ENCODE results near the gene SNHG17.
"Not testable (repeated sequence)": the region's sequence is repeated elsewhere in the genome, so short reads cannot be mapped to it uniquely, and the experiment has no call there.

The SNHG17 gene

DNA sequence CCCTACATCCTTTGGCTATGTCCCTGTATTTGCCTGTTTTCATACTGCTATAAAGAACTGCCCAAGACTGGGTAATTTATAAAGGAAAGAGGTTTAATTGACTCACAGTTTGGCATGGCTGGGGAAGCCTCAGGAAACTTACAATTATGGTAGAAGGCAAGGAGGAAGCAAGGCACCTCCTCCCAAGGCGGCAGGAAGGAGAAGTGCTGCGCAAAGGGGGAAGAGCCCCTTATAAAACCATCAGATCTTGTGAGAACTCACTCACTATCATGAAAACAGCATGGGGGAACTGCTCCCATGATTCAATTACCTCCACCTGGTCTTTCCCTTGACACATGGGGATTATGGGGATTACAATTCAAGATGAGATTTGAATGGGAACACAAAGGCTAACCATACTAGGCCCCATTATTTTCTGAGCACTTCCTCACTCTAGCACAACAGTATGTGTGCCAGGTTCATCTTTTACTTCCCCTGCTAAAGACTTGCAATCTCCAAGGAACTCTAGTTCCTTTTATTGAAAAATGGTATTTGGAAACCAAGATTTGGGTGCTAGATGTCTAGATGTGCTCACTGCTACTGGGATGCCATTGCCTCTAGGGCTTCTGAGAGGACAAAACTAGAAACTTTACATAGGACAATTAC is 39.3 kb downstream of the SNHG17 start:
- not testable (repeated sequence) for H3K4ac ChIP-seq (ENCODE audit: low read depth in 1 of 2, low read length in 2 of 2); H2BK12ac ChIP-seq (ENCODE audit: low read length in 2 of 2); H3K9ac ChIP-seq (ENCODE audit: low read length); DNase-seq; H2BK15ac ChIP-seq (ENCODE audit: low read depth, poor library complexity, severe bottlenecking); H3K23ac ChIP-seq (ENCODE audit: low read length in 2 of 2); H4K8ac ChIP-seq (ENCODE audit: low read length); H4K91ac ChIP-seq (ENCODE audit: low read length); H3K14ac ChIP-seq (ENCODE audit: low read length in 2 of 2); H2AFZ ChIP-seq (ENCODE audit: low read depth, low read length); H3K4me2 ChIP-seq (ENCODE audit: low read length, poor library complexity, severe bottlenecking); H3K36me3 ChIP-seq (ENCODE audit: control insufficient read depth in 1 of 2, insufficient read depth in 2 of 2, low read depth in 1 of 2, low read length in 2 of 2); H3K79me1 ChIP-seq (replicated peaks; ENCODE audit: low read length, poor library complexity, severe bottlenecking); H2BK5ac ChIP-seq (ENCODE audit: low read depth, low read length, poor library complexity, severe bottlenecking); H2AK5ac ChIP-seq (ENCODE audit: low read length, severe bottlenecking); H3K4me3 ChIP-seq (ENCODE audit: insufficient read depth in 1 of 2, low read depth in 1 of 2, low read length in 2 of 2); H3K18ac ChIP-seq (ENCODE audit: low read depth in 1 of 2, low read length in 2 of 2); H3K27ac ChIP-seq (ENCODE audit: low read length, poor library complexity, severe bottlenecking); H3K4me1 ChIP-seq (ENCODE audit: control insufficient read depth, insufficient read depth, low read depth, low read length); H3K9me3 ChIP-seq (ENCODE audit: control insufficient read depth, low read length); H2BK120ac ChIP-seq (ENCODE audit: low read depth, low read length)
- 86% methylated on average over 1 of the region's 2 CpGs for WGBS
- H3K27me3 ChIP-seq (ENCODE audit: control insufficient read depth in 1 of 2, insufficient read depth in 1 of 2, low read length in 2 of 2): peaks cover 11 to 30% of the 10 kb centered on the region in 2 experiments

DNA sequence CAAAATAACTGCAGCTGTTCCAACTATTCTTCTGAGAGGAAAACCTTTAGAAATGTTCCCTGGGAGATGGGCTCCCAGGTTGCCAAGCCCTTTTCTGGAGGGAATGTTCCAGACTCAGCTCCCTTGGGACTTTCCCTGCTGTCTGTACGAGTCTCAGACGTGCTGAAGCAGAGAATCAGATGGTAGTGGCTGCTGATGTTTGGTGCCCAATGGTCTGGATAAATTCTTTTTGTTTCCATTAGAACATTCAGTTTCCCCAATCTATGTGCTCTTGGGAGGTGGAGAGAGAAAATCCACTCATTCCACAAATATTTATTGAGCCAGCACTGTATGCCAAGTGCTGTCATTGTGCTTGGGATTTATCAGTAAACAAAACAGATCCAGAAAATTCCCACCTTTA is 40.0 kb downstream of the SNHG17 start:
- Histone ChIP-seq H3K4ac (ENCODE audit: low read depth in 1 of 2, low read length in 2 of 2) (no peak overlapping the region), H3K4me2 (ENCODE audit: low read length, poor library complexity, severe bottlenecking) (no peak overlapping the region), H2BK5ac (ENCODE audit: low read depth, low read length, poor library complexity, severe bottlenecking) (no peak overlapping the region), H3K9me3 (ENCODE audit: control insufficient read depth, low read length) (no peaks in the 10 kb centered on the region), H2BK15ac (ENCODE audit: low read depth, poor library complexity, severe bottlenecking) (no peak overlapping the region), H3K4me3 (ENCODE audit: insufficient read depth in 1 of 2, low read depth in 1 of 2, low read length in 2 of 2) (no peak overlapping the region), H3K9ac (ENCODE audit: low read length) (no peak overlapping the region), H3K23ac (ENCODE audit: low read length in 2 of 2) (no peak overlapping the region), H4K91ac (ENCODE audit: low read length) (no peak overlapping the region), H3K14ac (ENCODE audit: low read length in 2 of 2) (no peak overlapping the region), H3K36me3 (ENCODE audit: control insufficient read depth in 1 of 2, insufficient read depth in 2 of 2, low read depth in 1 of 2, low read length in 2 of 2) (no peaks in the 10 kb centered on the region), H3K27me3 (ENCODE audit: control insufficient read depth in 1 of 2, insufficient read depth in 1 of 2, low read length in 2 of 2) (peaks cover 11 to 34% of the 10 kb centered on the region in 2 experiments), H2AFZ (ENCODE audit: low read depth, low read length) (no peak overlapping the region), H3K79me1 (replicated peaks; ENCODE audit: low read length, poor library complexity, severe bottlenecking) (no peaks in the 10 kb centered on the region), H3K27ac (ENCODE audit: low read length, poor library complexity, severe bottlenecking) (no peak overlapping the region), H4K8ac (ENCODE audit: low read length) (no peak overlapping the region), H3K4me1 (ENCODE audit: control insufficient read depth, insufficient read depth, low read depth, low read length) (no peaks in the 10 kb centered on the region), H2BK12ac (ENCODE audit: low read length in 2 of 2) (no peak overlapping the region), H2BK120ac (ENCODE audit: low read depth, low read length) (no peak overlapping the region), H2AK5ac (ENCODE audit: low read length, severe bottlenecking) (no peak overlapping the region), H3K18ac (ENCODE audit: low read depth in 1 of 2, low read length in 2 of 2) (no peak overlapping the region)
- DNase-seq: peak; percentile 36
- no CpG with 5 or more reads among the region's 2 CpGs for WGBS

DNA sequence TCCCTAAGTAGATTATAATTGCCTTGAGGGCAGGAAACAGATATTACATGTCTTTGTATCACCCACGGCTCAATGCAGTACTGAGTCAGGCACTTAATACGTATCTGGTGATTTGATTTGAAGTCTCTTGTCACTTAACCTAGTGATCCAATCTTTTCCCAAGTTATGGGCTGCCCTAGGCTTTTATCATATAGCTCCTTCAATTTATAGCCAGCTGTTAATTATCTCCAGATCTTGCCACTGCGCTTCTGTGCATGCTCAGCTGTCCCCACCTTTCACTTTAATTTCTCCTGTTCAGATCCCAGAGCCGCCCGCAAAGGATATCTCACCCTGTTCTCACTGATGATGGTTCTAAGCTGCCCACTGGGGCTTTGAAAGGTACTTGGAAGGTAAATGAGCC is 41.9 kb downstream of the SNHG17 start:
- H2BK120ac ChIP-seq (ENCODE audit: low read depth, low read length): no peak overlapping the region
- H3K27ac ChIP-seq (ENCODE audit: low read length, poor library complexity, severe bottlenecking): no peak overlapping the region
- peaks cover 26 to 50% of the 10 kb centered on the region in 2 experiments for H3K27me3 ChIP-seq (ENCODE audit: control insufficient read depth in 1 of 2, insufficient read depth in 1 of 2, low read length in 2 of 2)
- H2BK12ac ChIP-seq (ENCODE audit: low read length in 2 of 2): no peak overlapping the region
- no peaks in the 10 kb centered on the region for H3K4me1 ChIP-seq (ENCODE audit: control insufficient read depth, insufficient read depth, low read depth, low read length)
- H3K79me1 ChIP-seq (replicated peaks; ENCODE audit: low read length, poor library complexity, severe bottlenecking): no peaks in the 10 kb centered on the region
- WGBS: 90% methylated on average over 5 of the region's 5 CpGs
- no peak overlapping the region for H3K4me2 ChIP-seq (ENCODE audit: low read length, poor library complexity, severe bottlenecking)
- H4K91ac ChIP-seq (ENCODE audit: low read length): no peak overlapping the region
- peaks cover 4% of the 10 kb centered on the region for H3K9me3 ChIP-seq (ENCODE audit: control insufficient read depth, low read length)
- no peak overlapping the region for H4K8ac ChIP-seq (ENCODE audit: low read length)
- no peak overlapping the region for H2AK5ac ChIP-seq (ENCODE audit: low read length, severe bottlenecking)
- no peak for DNase-seq
- H3K14ac ChIP-seq (ENCODE audit: low read length in 2 of 2): no peak overlapping the region
- H3K18ac ChIP-seq (ENCODE audit: low read depth in 1 of 2, low read length in 2 of 2): no peak overlapping the region
- H3K9ac ChIP-seq (ENCODE audit: low read length): no peak overlapping the region
- H2BK15ac ChIP-seq (ENCODE audit: low read depth, poor library complexity, severe bottlenecking): no peak overlapping the region
- H2AFZ ChIP-seq (ENCODE audit: low read depth, low read length): no peak overlapping the region
- H3K36me3 ChIP-seq (ENCODE audit: control insufficient read depth in 1 of 2, insufficient read depth in 2 of 2, low read depth in 1 of 2, low read length in 2 of 2): no peaks in the 10 kb centered on the region
- no peak overlapping the region for H2BK5ac ChIP-seq (ENCODE audit: low read depth, low read length, poor library complexity, severe bottlenecking)
- H3K23ac ChIP-seq (ENCODE audit: low read length in 2 of 2): no peak overlapping the region
- no peak overlapping the region for H3K4ac ChIP-seq (ENCODE audit: low read depth in 1 of 2, low read length in 2 of 2)
- H3K4me3 ChIP-seq (ENCODE audit: insufficient read depth in 1 of 2, low read depth in 1 of 2, low read length in 2 of 2): no peak overlapping the region

DNA sequence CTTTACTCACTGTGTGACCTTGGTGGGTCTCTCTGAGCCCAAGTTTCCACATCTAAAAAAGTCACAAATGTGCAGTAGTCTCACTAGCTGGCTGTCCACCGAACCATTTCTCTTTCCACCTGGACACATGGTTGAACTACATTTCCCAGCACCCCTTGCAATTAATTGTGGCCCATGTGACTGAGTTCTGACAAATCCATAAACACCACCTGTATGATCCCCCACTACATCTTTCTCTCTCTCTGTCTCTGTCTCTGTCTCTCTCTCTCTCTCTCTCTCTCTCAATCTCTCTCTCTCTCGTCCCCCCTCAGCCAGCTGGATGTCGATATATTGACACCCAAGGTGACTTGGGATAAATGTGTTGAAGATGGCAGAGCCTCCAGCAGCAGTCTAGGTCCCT is 42.8 kb downstream of the SNHG17 start:
- no peak overlapping the region for H3K14ac ChIP-seq (ENCODE audit: low read length in 2 of 2)
- no peak overlapping the region for H3K4me3 ChIP-seq (ENCODE audit: insufficient read depth in 1 of 2, low read depth in 1 of 2, low read length in 2 of 2)
- H2AK5ac ChIP-seq (ENCODE audit: low read length, severe bottlenecking): no peak overlapping the region
- H2BK120ac ChIP-seq (ENCODE audit: low read depth, low read length): no peak overlapping the region
- H3K4me1 ChIP-seq (ENCODE audit: control insufficient read depth, insufficient read depth, low read depth, low read length): no peaks in the 10 kb centered on the region
- no peak overlapping the region for H3K4me2 ChIP-seq (ENCODE audit: low read length, poor library complexity, severe bottlenecking)
- no peak overlapping the region for H3K4ac ChIP-seq (ENCODE audit: low read depth in 1 of 2, low read length in 2 of 2)
- 62% methylated on average over 2 of the region's 3 CpGs for WGBS
- H2AFZ ChIP-seq (ENCODE audit: low read depth, low read length): no peak overlapping the region
- peaks cover 26 to 54% of the 10 kb centered on the region in 2 experiments for H3K27me3 ChIP-seq (ENCODE audit: control insufficient read depth in 1 of 2, insufficient read depth in 1 of 2, low read length in 2 of 2)
- no peak overlapping the region for H4K91ac ChIP-seq (ENCODE audit: low read length)
- H3K9ac ChIP-seq (ENCODE audit: low read length): no peak overlapping the region
- H3K27ac ChIP-seq (ENCODE audit: low read length, poor library complexity, severe bottlenecking): no peak overlapping the region
- no peak overlapping the region for H3K18ac ChIP-seq (ENCODE audit: low read depth in 1 of 2, low read length in 2 of 2)
- H4K8ac ChIP-seq (ENCODE audit: low read length): no peak overlapping the region
- H3K9me3 ChIP-seq (ENCODE audit: control insufficient read depth, low read length): peaks cover 4% of the 10 kb centered on the region
- no peak overlapping the region for H2BK15ac ChIP-seq (ENCODE audit: low read depth, poor library complexity, severe bottlenecking)
- no peak overlapping the region for H2BK5ac ChIP-seq (ENCODE audit: low read depth, low read length, poor library complexity, severe bottlenecking)
- H3K79me1 ChIP-seq (replicated peaks; ENCODE audit: low read length, poor library complexity, severe bottlenecking): no peaks in the 10 kb centered on the region
- no peaks in the 10 kb centered on the region for H3K36me3 ChIP-seq (ENCODE audit: control insufficient read depth in 1 of 2, insufficient read depth in 2 of 2, low read depth in 1 of 2, low read length in 2 of 2)
- H2BK12ac ChIP-seq (ENCODE audit: low read length in 2 of 2): no peak overlapping the region
- no peak overlapping the region for H3K23ac ChIP-seq (ENCODE audit: low read length in 2 of 2)
- DNase-seq: no peak
